Lung (tissue), 12 donors: Measurements from ENCODE around the gene HM13. TPM values are rescaled to one million over a fixed set of nuclear protein-coding genes. Genes with fewer than 3 reads are reported as not detected.
A peak's percentile ranks its signal among the peaks of the same experiment; 100 is the strongest.
"Not testable (repeated sequence)": the region's sequence is repeated elsewhere in the genome, so short reads cannot be mapped to it uniquely, and the experiment has no call there.

Experiments used
- ATAC-seq: fragments of 200-7000 bp; cut with Tn5 transposase; one replicate; pipeline ENCODE4 v1.9.1; 2020; ENCODE audit warnings: moderate number of reproducible peaks; ENCODE audit not compliant: insufficient read depth, low FRiP score
- DNase-seq, 3 donors: peaks; one replicate each; pipeline ENCODE4 v3.0.0-alpha.2; 2013 to 2017
- H3K27ac ChIP-seq, 2 donors: one replicate each; pipeline ENCODE4 v1.5.1; 2013; ENCODE audit warnings: mild to moderate bottlenecking in 2 of 2, moderate library complexity in 2 of 2, control low read depth in 1 of 2, inconsistent platforms in 1 of 2, low read depth in 1 of 2, low read length in 1 of 2
- H3K27me3 ChIP-seq, 3 donors: one replicate each; pipeline ENCODE4 v1.5.1; 2013; ENCODE audit warnings: low read length in 2 of 3; ENCODE audit not compliant: control insufficient read depth in 3 of 3, insufficient read depth in 3 of 3
- H3K36me3 ChIP-seq, 4 donors: one replicate each; pipeline ENCODE4 v1.5.1; 2013; ENCODE audit warnings: low read length in 4 of 4, mild to moderate bottlenecking in 1 of 4, moderate library complexity in 1 of 4; ENCODE audit not compliant: control insufficient read depth in 4 of 4, insufficient read depth in 4 of 4
- H3K4me1 ChIP-seq, 5 donors: one replicate each; pipeline ENCODE4 v1.5.1; 2013; ENCODE audit warnings: low read length in 5 of 5, mild to moderate bottlenecking in 2 of 5, moderate library complexity in 1 of 5; ENCODE audit not compliant: control insufficient read depth in 5 of 5, insufficient read depth in 5 of 5
- H3K4me3 ChIP-seq: one replicate; pipeline ENCODE4 v1.5.1; 2013; ENCODE audit warnings: mild to moderate bottlenecking, control low read depth, moderate library complexity
- H3K9ac ChIP-seq, 2 donors: one replicate each; pipeline ENCODE4 v1.5.1; 2013; ENCODE audit warnings: low read length in 2 of 2, control low read depth in 1 of 2; ENCODE audit not compliant: insufficient read depth in 1 of 2
- H3K9me3 ChIP-seq, 4 donors: one replicate each; pipeline ENCODE4 v1.5.1; 2013; ENCODE audit warnings: low read length in 3 of 4, mild to moderate bottlenecking in 1 of 4, moderate library complexity in 1 of 4; ENCODE audit not compliant: control insufficient read depth in 4 of 4, insufficient read depth in 3 of 4
- CTCF ChIP-seq: IDR thresholded peaks from 2 replicates; pipeline ENCODE4 v1.5.1; 2012; ENCODE audit warnings: mild to moderate bottlenecking; ENCODE audit errors: control extremely low read depth, extremely low read depth
- WGBS, 2 donors: extraction: QIAGEN DNeasy Blood & Tissue Kit; methylation state at CpG; one replicate each; pipeline ENCODE4 v1.1.7; 2013; 5-methylcytosine and 5-hydroxymethylcytosine counted together
- polyA plus RNA-seq, 2 donors: library from polyadenylated mRNA; stranded (reverse); fragments of 200-250 nt; gene quantifications; one replicate each; pipeline ENCODE4 v1.2.1, GENCODE V29; 2013
- total RNA-seq, 2 donors: library from RNA; depleted of rRNA in 1 of 2; stranded (reverse); fragments of >200 nt in 1 of 2; gene quantifications; one replicate each; pipeline ENCODE4 v1.2.1, GENCODE V29; 2014 to 2021
- donor health status: control.
- donor health status: control.
- donor health status: Bipolar disorder and iron deficiency.
- donor health status: healthy.
- donor health status: DM: yes; HTN: yes; CAD: no.

The HM13 gene
- total and polyA plus RNA-seq, 4 donors, result 53.5 to 249 (median 205) TPM

GRCh38 chr20:31573555-31574321 is 59.5 kb downstream of the HM13 start:
- TF ChIP-seq CTCF, result no peak
- no peaks in the 10 kb centered on the region for H3K9me3 ChIP-seq

GRCh38 chr20:31574986-31575385 is 60.7 kb downstream of the HM13 start:
- 96 to 97% methylated on average over 8 to 10 of the region's 10 CpGs for WGBS, 2 donors
- not testable (repeated sequence) for H3K9me3 ChIP-seq, H3K4me3 ChIP-seq, H3K36me3 ChIP-seq, DNase-seq, H3K27ac ChIP-seq, H3K9ac ChIP-seq, ATAC-seq, H3K27me3 ChIP-seq
- peaks cover 0 to 16% (median 11%) of the 10 kb centered on the region in 5 donors for H3K4me1 ChIP-seq

More at GRCh38 chr20:31573555-31574321, 59.5 kb downstream of the HM13 start:
- no peaks in the 10 kb centered on the region for H3K27me3 ChIP-seq
- H3K4me1 ChIP-seq, result peaks cover 0 to 28% (median 11%) of the 10 kb centered on the region in 5 donors
- H3K9ac ChIP-seq, result peak overlapping the region in 1 of 2 donors; percentile 79
- peak overlapping the region; percentile 46 for H3K4me3 ChIP-seq
- WGBS, 2 donors, result 24 to 29% methylated on average over 19 of the region's 19 CpGs
- H3K27ac ChIP-seq, result peak overlapping the region; percentile 91 to 97
- peak in 2 of 3 donors; percentile 48 to 50 for DNase-seq
- peaks cover 0 to 10% (median 0%) of the 10 kb centered on the region in 4 donors for H3K36me3 ChIP-seq
- no peak for ATAC-seq

- 77 to 94% methylated on average over 2 of the region's 2 CpGs for WGBS, 2 donors
- no peak overlapping the region for H3K27ac ChIP-seq
- no peaks in the 10 kb centered on the region for H3K36me3 ChIP-seq
- H3K9ac ChIP-seq, result no peak overlapping the region
- TF ChIP-seq CTCF, result no peak
- no peak for ATAC-seq
- no peak overlapping the region for H3K4me3 ChIP-seq
- peaks cover 0 to 16% (median 11%) of the 10 kb centered on the region in 5 donors for H3K4me1 ChIP-seq
- H3K9me3 ChIP-seq, result no peaks in the 10 kb centered on the region
- no peaks in the 10 kb centered on the region for H3K27me3 ChIP-seq
- no peak for DNase-seq
Measured at GRCh38 chr20:31576751-31577150, 62.5 kb downstream of the HM13 start.

- TF ChIP-seq CTCF, result no peak
- DNase-seq (no peak), ATAC-seq (no peak)
- H3K4me1 ChIP-seq, result peaks cover 0 to 13% (median 8%) of the 10 kb centered on the region in 5 donors
- H3K9me3 ChIP-seq, result no peaks in the 10 kb centered on the region
- 95 to 98% methylated on average over 9 of the region's 9 CpGs for WGBS, 2 donors
- no peaks in the 10 kb centered on the region for H3K36me3 ChIP-seq
- no peak overlapping the region for H3K9ac ChIP-seq
- no peaks in the 10 kb centered on the region for H3K27me3 ChIP-seq
- H3K4me3 ChIP-seq, result no peak overlapping the region
- no peak overlapping the region for H3K27ac ChIP-seq
Measured at GRCh38 chr20:31577194-31577593, 63.0 kb downstream of the HM13 start.
